Loucy (cell line): ENCODE measurements around the gene TJAP1.
"Not testable (repeated sequence)": the region's sequence is repeated elsewhere in the genome, so short reads cannot be mapped to it uniquely, and the experiment has no call there.

Experiments
- H2AFZ ChIP-seq: fragments of 200-600 bp; sonication (generic); 2 replicates; pipeline ENCODE4 v1.6.0; 2016; ENCODE audit warnings: antibody characterized with exemption, mild to moderate bottlenecking, low read length, moderate library complexity
- H3F3A ChIP-seq: fragments of 200-600 bp; 2 replicates; pipeline ENCODE4 v1.6.0; 2016; ENCODE audit warnings: antibody characterized with exemption, low read depth, mild to moderate bottlenecking
- H3K27me3 ChIP-seq: fragments of 200-600 bp; sonication (generic); 2 replicates; pipeline ENCODE4 v1.6.1; 2014; ENCODE audit warnings: low read length, mild to moderate bottlenecking; ENCODE audit not compliant: insufficient read depth, poor library complexity, severe bottlenecking
- H3K36me3 ChIP-seq: fragments of 200-600 bp; sonication (generic); 2 replicates; pipeline ENCODE4 v1.6.1; 2016; ENCODE audit warnings: low read length; ENCODE audit not compliant: insufficient read depth
- H3K4me1 ChIP-seq: fragments of 200-600 bp; sonication (generic); 2 replicates; pipeline ENCODE4 v1.5.1; 2014; ENCODE audit warnings: low read length, mild to moderate bottlenecking; ENCODE audit not compliant: insufficient read depth, poor library complexity, severe bottlenecking
- H3K4me2 ChIP-seq: fragments of 200-600 bp; sonication (generic); 2 replicates; pipeline ENCODE4 v1.6.0; 2014; ENCODE audit warnings: antibody characterized with exemption, low read length, low read depth, mild to moderate bottlenecking; ENCODE audit not compliant: poor library complexity, severe bottlenecking
- H3K4me3 ChIP-seq: fragments of 200-600 bp; sonication (generic); 2 replicates; pipeline ENCODE4 v1.5.1; 2014; ENCODE audit warnings: low read length, mild to moderate bottlenecking, mixed read lengths; ENCODE audit not compliant: poor library complexity, severe bottlenecking
- H3K79me2 ChIP-seq: fragments of 200-600 bp; sonication (generic); 2 replicates; pipeline ENCODE4 v1.6.1; 2014; ENCODE audit warnings: low read length; ENCODE audit not compliant: insufficient read depth
- H3K9ac ChIP-seq: fragments of 200-600 bp; sonication (generic); 2 replicates; pipeline ENCODE4 v1.6.0; 2014; ENCODE audit warnings: mild to moderate bottlenecking, low read depth, low read length, moderate library complexity; ENCODE audit not compliant: poor library complexity, severe bottlenecking
- H3K9me2 ChIP-seq: fragments of 200-600 bp; sonication (generic); replicated peaks from 2 replicates; pipeline ENCODE4 v1.6.1; 2016; ENCODE audit warnings: low read depth, low read length, mixed read lengths
- H3K9me3 ChIP-seq: fragments of 200-600 bp; sonication (generic); 2 replicates; pipeline ENCODE4 v1.6.1; 2014; ENCODE audit warnings: mild to moderate bottlenecking, antibody characterized with exemption, low read length, low read depth; ENCODE audit not compliant: insufficient read depth
- H4K20me1 ChIP-seq: fragments of 200-600 bp; sonication (generic); 2 replicates; pipeline ENCODE4 v1.6.0; 2014; ENCODE audit warnings: antibody characterized with exemption, low read length, mild to moderate bottlenecking; ENCODE audit not compliant: insufficient read depth, poor library complexity, severe bottlenecking
- CTCF ChIP-seq: fragments of 200-600 bp; sonication (generic); conservative IDR thresholded peaks from 2 replicates; pipeline ENCODE4 v1.5.1; 2014; ENCODE audit warnings: mild to moderate bottlenecking, antibody characterized with exemption, low read length
- EZH2phosphoT487 ChIP-seq: fragments of 200-600 bp; IDR thresholded peaks from 2 replicates; pipeline ENCODE4 v1.6.1; 2018; ENCODE audit warnings: antibody characterized with exemption, mild to moderate bottlenecking, moderate library complexity, borderline replicate concordance

Gene TJAP1

GRCh38 chr6:43532201-43532600 lies 54.8 kb downstream of the TJAP1 start:
- H3K9ac ChIP-seq = no peak overlapping the region
- H4K20me1 ChIP-seq = no peaks in the 10 kb centered on the region
- TF ChIP-seq CTCF = no peak
- TF ChIP-seq EZH2phosphoT487 = no peak
- no peaks in the 10 kb centered on the region for H3K79me2 ChIP-seq
- no peak overlapping the region for H2AFZ ChIP-seq
- H3K9me2 ChIP-seq = no peaks in the 10 kb centered on the region
- no peaks in the 10 kb centered on the region for H3K27me3 ChIP-seq
- H3K9me3 ChIP-seq = no peaks in the 10 kb centered on the region
- H3K4me1 ChIP-seq = no peaks in the 10 kb centered on the region
- peaks cover 62% of the 10 kb centered on the region for H3K36me3 ChIP-seq
- H3K4me2 ChIP-seq = no peak overlapping the region
- no peaks in the 10 kb centered on the region for H3F3A ChIP-seq
- H3K4me3 ChIP-seq = no peak overlapping the region

GRCh38 chr6:43538986-43539385 lies 61.6 kb downstream of the TJAP1 start:
- not testable (repeated sequence) for H3K9me3 ChIP-seq, H4K20me1 ChIP-seq, H2AFZ ChIP-seq, H3K79me2 ChIP-seq, H3F3A ChIP-seq, H3K9me2 ChIP-seq, H3K27me3 ChIP-seq, H3K4me2 ChIP-seq, H3K9ac ChIP-seq, H3K4me1 ChIP-seq, H3K4me3 ChIP-seq
- peaks cover 38% of the 10 kb centered on the region for H3K36me3 ChIP-seq

GRCh38 chr6:43539409-43539808 lies 62.0 kb downstream of the TJAP1 start:
- not testable (repeated sequence) for H3K9ac ChIP-seq, H3K27me3 ChIP-seq, H3K4me2 ChIP-seq, H3F3A ChIP-seq, H4K20me1 ChIP-seq, H3K9me3 ChIP-seq, H3K4me1 ChIP-seq, H3K9me2 ChIP-seq, H3K4me3 ChIP-seq, H3K79me2 ChIP-seq, H2AFZ ChIP-seq
- H3K36me3 ChIP-seq = peaks cover 42% of the 10 kb centered on the region

GRCh38 chr6:43540507-43540906 lies 63.1 kb downstream of the TJAP1 start:
- no peaks in the 10 kb centered on the region for H3K27me3 ChIP-seq
- H3K36me3 ChIP-seq = peaks cover 48% of the 10 kb centered on the region
- H4K20me1 ChIP-seq = no peaks in the 10 kb centered on the region
- TF ChIP-seq EZH2phosphoT487 = no peak
- TF ChIP-seq CTCF = no peak
- H3K9me2 ChIP-seq = no peaks in the 10 kb centered on the region
- no peaks in the 10 kb centered on the region for H3K79me2 ChIP-seq
- H3F3A ChIP-seq = no peaks in the 10 kb centered on the region
- H3K9me3 ChIP-seq = no peaks in the 10 kb centered on the region
- H2AFZ ChIP-seq = no peak overlapping the region
- no peak overlapping the region for H3K4me3 ChIP-seq
- no peak overlapping the region for H3K9ac ChIP-seq
- H3K4me2 ChIP-seq = no peak overlapping the region
- H3K4me1 ChIP-seq = no peaks in the 10 kb centered on the region
